Ectodermal cell (in vitro differentiated cells): Measurements from ENCODE around the gene ADAMTS1.

Experiments used
- H3K27ac ChIP-seq: 2 replicates; pipeline ENCODE4 v1.7.0; 2013; ENCODE audit warnings: mild to moderate bottlenecking, low read depth, low read length; ENCODE audit not compliant: insufficient read depth, poor library complexity, severe bottlenecking
- H3K27me3 ChIP-seq: 2 replicates; pipeline ENCODE4 v1.7.0; 2013; ENCODE audit warnings: mild to moderate bottlenecking, low read length; ENCODE audit not compliant: insufficient read depth, control insufficient read depth, poor library complexity, severe bottlenecking
- H3K36me3 ChIP-seq: one replicate; pipeline ENCODE4 v1.7.0; 2013; ENCODE audit warnings: low read length; ENCODE audit not compliant: control insufficient read depth, insufficient read depth
- H3K4me1 ChIP-seq: one replicate; pipeline ENCODE4 v1.7.0; 2013; ENCODE audit warnings: low read length; ENCODE audit not compliant: control insufficient read depth, insufficient read depth
- H3K4me3 ChIP-seq: 2 replicates; pipeline ENCODE4 v1.7.0; 2013; ENCODE audit warnings: low read depth, low read length, control low read depth; ENCODE audit not compliant: insufficient read depth
- H3K9me3 ChIP-seq: 2 replicates; pipeline ENCODE4 v1.7.0; 2013; ENCODE audit warnings: mild to moderate bottlenecking, low read length, moderate library complexity; ENCODE audit not compliant: control insufficient read depth
- WGBS, 2 experiments: methylation state at CpG; one replicate each; pipeline ENCODE4 v1.1.7; 2013; ENCODE audit warnings: missing lambda C conversion rate in 2 of 2; 5-methylcytosine and 5-hydroxymethylcytosine counted together

ADAMTS1 gene

DNA sequence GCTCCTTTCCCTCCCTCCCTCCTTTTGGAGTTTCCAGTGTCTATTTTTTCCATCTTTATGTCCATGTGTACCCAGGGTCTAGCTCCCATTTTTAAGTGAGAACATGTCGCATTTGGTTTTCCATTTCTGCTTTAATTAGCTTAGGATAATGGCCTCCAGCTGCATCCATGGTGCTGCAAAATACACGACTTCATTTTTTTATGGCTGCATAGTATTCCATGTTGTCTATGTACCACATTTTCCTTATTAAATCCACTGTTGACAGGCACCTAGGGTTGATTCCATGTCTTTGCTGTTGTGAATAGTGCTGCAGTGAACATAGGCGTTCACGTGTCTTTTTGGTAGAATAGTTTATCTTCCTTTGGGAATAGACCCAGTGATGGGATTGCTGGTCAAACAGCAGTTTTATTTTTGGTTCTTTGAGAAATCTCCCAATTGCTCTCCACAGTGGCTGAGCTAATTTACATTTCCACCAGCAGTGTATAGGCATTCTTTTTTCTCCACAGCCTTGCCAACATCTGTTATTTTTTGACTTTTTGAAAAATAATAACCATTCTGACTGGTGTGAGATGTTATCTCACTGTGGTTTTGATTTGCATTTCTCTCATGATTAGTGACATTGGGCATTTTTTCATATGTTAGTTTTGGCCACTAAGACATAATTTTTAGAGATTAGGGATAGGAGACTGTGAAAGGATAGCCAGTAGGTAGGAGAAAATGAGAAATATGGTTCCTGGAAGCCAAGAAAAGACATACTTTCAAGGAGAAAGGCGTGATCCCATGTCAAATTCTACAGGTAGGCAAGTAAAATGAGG is 50.4 kb downstream of the ADAMTS1 start:
- no peak overlapping the region for H3K27ac ChIP-seq
- 68 to 81% methylated on average over 5 of the region's 5 CpGs for WGBS, 2 experiments
- H3K36me3 ChIP-seq, result no peaks in the 10 kb centered on the region
- H3K4me3 ChIP-seq, result no peak overlapping the region
- no peaks in the 10 kb centered on the region for H3K27me3 ChIP-seq
- no peaks in the 10 kb centered on the region for H3K9me3 ChIP-seq
- H3K4me1 ChIP-seq, result peaks cover 7% of the 10 kb centered on the region

GRCh38 chr21:26790296-26790695 is 54.9 kb downstream of the ADAMTS1 start:
- Histone ChIP-seq H3K4me1 (no peaks in the 10 kb centered on the region), H3K4me3 (no peak overlapping the region), H3K27ac (no peak overlapping the region), H3K36me3 (no peaks in the 10 kb centered on the region), H3K9me3 (no peaks in the 10 kb centered on the region), H3K27me3 (no peaks in the 10 kb centered on the region)

DNA sequence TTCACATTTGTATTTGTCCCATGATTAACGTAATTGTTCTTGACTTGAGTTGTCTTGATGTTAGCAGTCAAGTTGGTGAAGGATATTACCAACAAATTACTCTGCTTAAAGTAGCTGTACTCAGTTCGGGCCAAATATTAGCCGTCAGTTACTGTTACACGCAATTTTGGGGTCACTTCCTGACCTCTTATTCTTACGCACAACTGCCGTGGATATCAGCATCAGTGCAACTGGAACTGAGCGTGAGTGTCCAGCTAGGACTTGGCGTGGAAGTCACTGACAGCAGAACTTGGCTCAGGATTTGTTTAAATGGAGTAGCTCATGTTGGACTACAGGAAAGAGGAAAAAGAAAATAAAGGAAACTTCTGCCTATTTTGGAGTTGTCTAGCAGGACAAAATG is 56.4 kb downstream of the ADAMTS1 start:
- H3K27ac ChIP-seq, result no peak overlapping the region
- no peaks in the 10 kb centered on the region for H3K27me3 ChIP-seq
- H3K36me3 ChIP-seq, result no peaks in the 10 kb centered on the region
- no peaks in the 10 kb centered on the region for H3K4me1 ChIP-seq
- no peaks in the 10 kb centered on the region for H3K9me3 ChIP-seq
- 88 to 91% methylated on average over 8 of the region's 8 CpGs for WGBS, 2 experiments
- H3K4me3 ChIP-seq, result no peak overlapping the region
